Measurements from ENCODE around the gene GRID2IP.

GRID2IP gene

GRCh38 chr7:6559896-6560295, 8.6 kb upstream of the GRID2IP start:
- DNase-seq, result no peak

GRCh38 chr7:6558837-6559236, 7.6 kb upstream of the GRID2IP start:
- DNase-seq, result no peak

- DNase-seq, result no peak
Measured at GRCh38 chr7:6556196-6556595, 4.9 kb upstream of the GRID2IP start.

GRCh38 chr7:6554848-6555247, 3.6 kb upstream of the GRID2IP start:
- DNase-seq, result no peak

GRCh38 chr7:6553448-6554044, 2.3 kb upstream of the GRID2IP start:
- DNase-seq, result no peak

GRCh38 chr7:6547400-6547799, 3.9 kb downstream of the GRID2IP start:
- no peak for DNase-seq

GRCh38 chr7:6546498-6547251, 4.6 kb downstream of the GRID2IP start:
- no peak for DNase-seq

- no peak for DNase-seq
Measured at GRCh38 chr7:6545398-6546126, 5.7 kb downstream of the GRID2IP start.

GRCh38 chr7:6542368-6542767, 8.9 kb downstream of the GRID2IP start:
- DNase-seq, result no peak

GRCh38 chr7:6536262-6537260, 14.7 kb downstream of the GRID2IP start:
- DNase-seq, result no peak

GRCh38 chr7:6533893-6534495, 17.3 kb downstream of the GRID2IP start:
- DNase-seq, result no peak

- DNase-seq, result no peak
Measured at GRCh38 chr7:6532516-6532915, 18.7 kb downstream of the GRID2IP start.

GRCh38 chr7:6531492-6532279, 19.6 kb downstream of the GRID2IP start:
- DNase-seq, result no peak

GRCh38 chr7:6530626-6531491, 20.4 kb downstream of the GRID2IP start:
- no peak for DNase-seq

- no peak for DNase-seq
Measured at GRCh38 chr7:6529643-6530042, 21.6 kb downstream of the GRID2IP start.

- no peak for DNase-seq
Measured at GRCh38 chr7:6528401-6529130, 22.7 kb downstream of the GRID2IP start.

- no peak for DNase-seq
Measured at GRCh38 chr7:6526997-6527378, 24.3 kb downstream of the GRID2IP start.

- DNase-seq, result no peak
Measured at GRCh38 chr7:6520163-6520981, 30.9 kb downstream of the GRID2IP start.
